Measurements from ENCODE around the gene CPN2. TPM values are rescaled to one million over a fixed set of nuclear protein-coding genes. Genes with fewer than 3 reads are reported as not detected.

CPN2 gene
- total and polyA plus RNA-seq, 2 of the 8 experiments (the other 6 are each of a cell fraction or from before 2014, with no cell fraction given): 0.03 TPM; not detected in 1

GRCh38 chr3:194387926-194388418, 36.8 kb upstream of the CPN2 start (continued):
- TF ChIP-seq CHD7 (IDR thresholded peaks at IDR 0.05; ENCODE audit: insufficient replicate concordance, low read length) (no peak), RBBP5 (IDR thresholded peaks at IDR 0.05; ENCODE audit: borderline replicate concordance, low read depth, low read length) (no peak), CBX5 (IDR thresholded peaks at IDR 0.05; ENCODE audit: low read depth, low read length) (no peak), TCF12 (IDR thresholded peaks at IDR 0.05; ENCODE audit: low read depth, low read length) (no peak), EGR1 (IDR thresholded peaks at IDR 0.05; ENCODE audit: borderline replicate concordance, low read depth, low read length) (no peak), SP2 (IDR thresholded peaks at IDR 0.05; ENCODE audit: low read length) (no peak), TAF1 (IDR thresholded peaks at IDR 0.05; ENCODE audit: low read depth, low read length) (no peak), GTF2F1 (IDR thresholded peaks at IDR 0.05; ENCODE audit: borderline replicate concordance, low read depth, low read length) (no peak), JUND (IDR thresholded peaks at IDR 0.05; ENCODE audit: low read length) (no peak), KDM1A (IDR thresholded peaks at IDR 0.05; ENCODE audit: borderline replicate concordance, low read length) (no peak), YY1 (IDR thresholded peaks at IDR 0.05; ENCODE audit: low read depth, low read length) (no peak)

All from H1 (cell line).